Subcutaneous adipose tissue (tissue), 4 donors: ENCODE measurements around the gene HSD17B12. TPM values are rescaled to one million over a fixed set of nuclear protein-coding genes. Genes with fewer than 3 reads are reported as not detected.

Experiments
- total RNA-seq, 4 donors: library from RNA; depleted of rRNA; stranded (reverse); fragments of >200 nt; gene quantifications; one replicate each; pipeline ENCODE4 v1.1.0, GENCODE V29; 2016
- TF ChIP-seq, protein P1 (sequence below): fragments of 450-650 bp; IDR thresholded peaks from one replicate; pipeline ENCODE4 v1.5.1; 2016; ENCODE audit warnings: low read depth, mild to moderate bottlenecking, control low read depth, antibody characterized with exemption, moderate library complexity

Gene HSD17B12
- total RNA-seq, 4 donors from 2014 or later: 41.2 to 65.6 (median 57.6) TPM

DNA sequence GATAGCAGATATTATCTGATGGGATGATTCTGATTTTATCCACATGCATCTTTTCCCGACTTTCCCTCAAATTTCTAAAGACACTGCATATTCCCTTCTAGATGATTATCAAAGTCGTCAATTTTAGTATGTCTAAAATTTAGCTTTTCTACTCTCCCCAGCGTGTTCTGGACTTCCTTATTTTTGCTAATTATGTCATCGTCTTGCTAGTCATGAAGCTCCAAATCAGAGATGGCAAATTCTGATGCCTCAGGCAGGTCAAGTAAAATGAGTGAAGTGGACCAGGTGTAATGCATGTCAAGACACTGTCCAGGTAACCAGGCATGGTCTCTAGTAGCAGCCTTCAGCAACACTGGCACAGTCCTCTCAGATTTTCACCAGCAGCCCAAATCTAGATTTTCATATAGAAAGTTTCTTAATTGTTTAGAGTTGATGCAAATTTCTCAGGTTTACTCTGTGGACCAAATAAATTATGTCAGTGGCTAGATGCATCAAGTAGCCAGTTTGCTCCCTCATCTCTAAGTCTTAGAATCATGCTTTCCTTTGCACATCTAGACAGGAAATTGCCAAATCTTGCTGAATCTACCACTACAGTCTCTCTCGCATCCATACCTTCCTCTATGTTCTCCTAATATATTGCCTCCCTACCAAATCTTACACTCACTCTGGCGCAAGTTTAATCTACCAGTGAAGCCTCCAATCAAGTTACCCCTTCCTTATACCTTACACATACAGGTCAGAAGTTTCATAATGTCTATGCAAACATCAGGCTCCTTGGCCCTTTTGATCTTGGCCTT, 10.6 kb downstream of the HSD17B12 start:
- TF ChIP-seq, protein P1, sequence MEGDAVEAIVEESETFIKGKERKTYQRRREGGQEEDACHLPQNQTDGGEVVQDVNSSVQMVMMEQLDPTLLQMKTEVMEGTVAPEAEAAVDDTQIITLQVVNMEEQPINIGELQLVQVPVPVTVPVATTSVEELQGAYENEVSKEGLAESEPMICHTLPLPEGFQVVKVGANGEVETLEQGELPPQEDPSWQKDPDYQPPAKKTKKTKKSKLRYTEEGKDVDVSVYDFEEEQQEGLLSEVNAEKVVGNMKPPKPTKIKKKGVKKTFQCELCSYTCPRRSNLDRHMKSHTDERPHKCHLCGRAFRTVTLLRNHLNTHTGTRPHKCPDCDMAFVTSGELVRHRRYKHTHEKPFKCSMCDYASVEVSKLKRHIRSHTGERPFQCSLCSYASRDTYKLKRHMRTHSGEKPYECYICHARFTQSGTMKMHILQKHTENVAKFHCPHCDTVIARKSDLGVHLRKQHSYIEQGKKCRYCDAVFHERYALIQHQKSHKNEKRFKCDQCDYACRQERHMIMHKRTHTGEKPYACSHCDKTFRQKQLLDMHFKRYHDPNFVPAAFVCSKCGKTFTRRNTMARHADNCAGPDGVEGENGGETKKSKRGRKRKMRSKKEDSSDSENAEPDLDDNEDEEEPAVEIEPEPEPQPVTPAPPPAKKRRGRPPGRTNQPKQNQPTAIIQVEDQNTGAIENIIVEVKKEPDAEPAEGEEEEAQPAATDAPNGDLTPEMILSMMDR: no peak

DNA sequence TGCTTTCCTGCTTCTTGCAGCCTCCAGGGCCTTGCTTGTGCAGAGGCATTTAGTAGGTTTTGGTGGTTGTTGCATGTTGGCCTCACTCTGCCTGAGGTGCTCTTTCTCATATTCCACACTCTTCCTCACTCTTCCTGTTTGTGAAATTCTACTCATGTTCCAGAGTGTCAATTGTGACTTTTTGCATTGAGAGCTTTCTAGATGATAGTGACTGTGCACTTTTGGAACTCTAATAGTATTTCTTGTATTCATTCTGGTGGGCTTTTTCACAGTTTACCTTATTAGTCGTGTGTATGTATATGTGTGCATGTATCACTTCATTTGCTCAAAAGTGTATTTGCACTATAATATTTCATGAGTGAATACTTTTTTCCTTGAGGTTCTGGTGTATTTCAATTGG, 11.3 kb downstream of the HSD17B12 start:
- TF ChIP-seq, protein P1: no peak

DNA sequence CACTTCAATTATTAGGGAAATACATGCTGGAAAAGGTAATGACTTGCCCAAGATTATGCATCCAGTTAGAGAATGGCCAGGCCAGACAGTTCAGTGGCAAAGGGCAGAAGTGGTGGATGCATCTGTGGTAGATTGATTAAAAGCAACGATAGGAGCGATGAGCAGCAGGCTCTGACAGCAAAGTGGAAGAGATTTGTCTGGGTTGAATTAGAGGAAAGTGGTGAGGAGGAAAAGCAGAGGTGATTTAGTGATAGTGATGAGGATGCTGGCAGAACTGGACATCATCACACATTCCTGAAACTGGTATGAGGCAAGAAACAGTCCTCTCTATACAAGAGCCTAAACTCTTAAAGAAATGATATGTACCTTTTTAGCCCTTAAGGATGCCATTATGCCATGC, 12.5 kb downstream of the HSD17B12 start:
- TF ChIP-seq, protein P1: no peak

DNA sequence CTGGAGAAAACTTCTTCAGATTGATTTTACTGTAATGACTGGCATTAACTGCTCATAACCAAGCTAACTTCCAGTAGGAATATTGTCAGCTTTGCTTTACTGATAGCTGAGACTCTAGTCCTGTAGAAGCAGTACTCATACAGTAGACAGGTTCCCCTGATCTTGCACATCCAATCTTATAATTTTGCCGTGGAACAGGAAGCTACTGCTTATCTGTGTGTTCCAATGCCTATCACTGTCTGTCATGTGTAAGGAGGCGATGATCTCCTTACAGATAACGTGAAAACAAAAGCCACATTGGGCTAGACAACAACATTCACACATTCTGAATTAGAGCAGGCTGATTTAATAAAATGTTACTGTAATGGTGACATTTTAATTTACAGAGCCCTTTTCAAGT, 13.2 kb downstream of the HSD17B12 start:
- TF ChIP-seq, protein P1: no peak

DNA sequence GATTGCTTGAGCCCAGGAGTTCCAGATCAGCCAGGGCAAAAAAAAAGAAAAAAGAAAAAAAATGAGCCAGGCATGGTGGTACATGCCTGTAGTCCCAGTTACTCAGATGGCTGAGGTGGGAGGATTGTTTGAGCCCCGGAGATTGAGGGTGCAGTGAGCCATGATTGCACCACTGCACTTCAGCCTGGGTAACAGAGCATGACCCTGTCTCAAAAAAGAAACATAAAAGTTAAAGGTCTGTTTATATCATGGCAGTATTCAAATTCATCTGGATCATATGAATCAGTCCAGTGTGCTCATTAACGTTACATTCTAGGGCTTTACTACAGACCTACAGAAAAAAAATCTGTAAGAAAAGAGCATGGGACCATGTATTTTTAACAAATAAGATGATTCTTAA, 13.9 kb downstream of the HSD17B12 start:
- TF ChIP-seq, protein P1: no peak

DNA sequence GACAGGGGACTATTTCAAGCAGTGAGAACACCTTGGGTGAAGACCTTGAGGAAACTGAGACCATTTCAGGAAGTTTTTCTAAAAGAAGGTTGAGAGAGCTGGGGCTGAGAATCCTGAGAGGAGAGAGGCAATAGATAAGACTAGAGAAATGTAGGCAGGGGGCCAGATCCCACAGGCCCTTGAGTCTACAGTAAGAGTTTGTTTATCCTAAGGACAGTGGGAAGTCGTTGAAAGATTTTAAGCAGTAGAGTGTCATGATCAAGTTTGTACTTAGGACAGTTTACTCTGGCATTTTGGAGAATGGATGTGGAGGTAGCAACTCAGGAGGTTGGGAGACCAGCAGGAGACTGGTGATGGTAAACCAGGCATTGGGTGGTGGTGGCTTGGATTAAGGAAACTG, 17.1 kb downstream of the HSD17B12 start:
- TF ChIP-seq, protein P1: no peak

DNA sequence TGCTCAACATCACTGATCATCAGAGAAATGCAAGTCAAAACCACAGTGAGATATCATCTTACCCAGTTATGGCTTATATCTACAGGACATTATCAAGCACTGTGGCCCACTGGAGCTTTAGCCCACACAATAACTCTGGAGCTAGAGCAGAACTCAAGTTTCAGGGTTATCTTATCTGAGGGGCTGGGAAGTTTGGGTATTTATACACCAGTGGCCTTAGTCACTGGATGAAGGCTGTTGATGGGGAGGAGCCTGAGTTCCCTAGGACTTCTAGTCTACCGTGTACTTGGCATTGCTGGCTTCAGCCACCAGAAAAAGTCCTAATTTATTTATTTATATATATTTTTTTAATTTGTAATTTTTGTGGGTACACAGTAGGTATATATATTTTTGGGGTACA, 19.3 kb downstream of the HSD17B12 start:
- TF ChIP-seq, protein P1: no peak
